ENCODE measurements around the gene MYBBP1A.
A peak's percentile ranks its signal among the peaks of the same experiment; 100 is the strongest.

Gene MYBBP1A

GRCh38 chr17:4557626-4558346, 2.6 kb upstream of the MYBBP1A start:
- no peak overlapping the region for H3K27ac Mint-ChIP-seq
- H3K36me3 Mint-ChIP-seq (ENCODE audit: insufficient read depth) = peaks cover 15% of the 10 kb centered on the region
- H3K4me1 Mint-ChIP-seq (ENCODE audit: low read depth in 2 of 2) = peaks cover 32 to 34% of the 10 kb centered on the region in 2 donors
- no peaks in the 10 kb centered on the region for H3K9me3 Mint-ChIP-seq
- H3K27me3 Mint-ChIP-seq = no peaks in the 10 kb centered on the region
- DNase-seq (no peak), ATAC-seq (replicated peaks) (no peak)
- peak overlapping the region in 1 of 2 donors; percentile 21 for H3K4me3 Mint-ChIP-seq

- no peak for DNase-seq
These were observed 1.8 kb upstream of the MYBBP1A start for GRCh38 chr17:4556996-4557395.

DNA sequence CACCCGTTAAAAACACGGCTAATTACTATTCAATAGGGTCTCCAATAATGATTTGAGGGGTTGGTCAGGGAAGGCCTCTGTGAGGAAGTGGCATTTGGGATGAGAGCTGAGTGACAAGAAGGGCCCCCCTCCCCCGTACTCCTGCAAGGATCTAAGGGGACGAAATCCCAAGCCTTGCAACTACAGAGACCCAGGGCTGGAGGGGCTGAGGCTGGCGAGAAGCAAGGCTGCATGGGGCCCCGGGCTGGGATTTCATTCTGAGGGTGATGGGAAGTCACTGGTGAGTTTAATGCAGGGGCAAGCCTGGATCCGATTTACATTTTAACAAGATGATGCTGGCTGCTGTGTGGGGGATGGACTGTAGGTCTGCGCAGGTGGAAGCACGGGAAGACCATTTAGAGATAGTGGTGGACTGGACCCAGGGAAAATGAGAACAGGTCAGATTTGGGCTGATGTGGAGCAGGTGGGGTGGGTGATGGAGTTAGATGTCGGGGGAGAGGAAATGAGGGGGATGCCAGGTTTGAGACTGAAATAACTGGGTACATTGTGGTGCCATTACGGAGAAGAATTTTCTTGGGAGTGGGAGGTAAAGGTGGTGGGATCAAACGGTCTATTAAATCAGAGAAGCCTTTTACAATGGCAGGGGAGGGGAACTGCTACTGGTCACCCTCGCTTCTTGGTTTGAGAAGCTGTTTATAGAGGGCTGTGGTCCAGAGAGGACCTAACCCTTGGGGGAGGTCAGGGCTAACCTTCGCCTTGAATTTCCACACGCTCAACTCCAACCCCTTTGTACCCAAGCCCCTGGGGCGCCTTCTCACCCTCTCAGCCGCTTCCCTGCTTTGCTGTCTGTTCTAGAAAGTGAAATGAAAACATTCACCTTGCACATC, 932 bp upstream of the MYBBP1A start:
- DNase-seq (no peak), ATAC-seq (replicated peaks) (no peak)
- Mint-ChIP-seq H3K27ac (peak overlapping the region; percentile 92 to 95), H3K9me3 (no peaks in the 10 kb centered on the region), H3K27me3 (no peaks in the 10 kb centered on the region), H3K36me3 (ENCODE audit: insufficient read depth) (peaks cover 27% of the 10 kb centered on the region), H3K4me3 (peak overlapping the region; percentile 90 to 96), H3K4me1 (ENCODE audit: low read depth in 2 of 2) (peaks cover 24 to 26% of the 10 kb centered on the region in 2 donors)

More at GRCh38 chr17:4556996-4557395, 1.8 kb upstream of the MYBBP1A start:
- Mint-ChIP-seq H3K27me3 (no peaks in the 10 kb centered on the region), H3K4me3 (peak overlapping the region in 1 of 2 donors; percentile 90), H3K4me1 (ENCODE audit: low read depth in 2 of 2) (peaks cover 26 to 27% of the 10 kb centered on the region in 2 donors), H3K27ac (no peak overlapping the region), H3K36me3 (ENCODE audit: insufficient read depth) (peaks cover 18% of the 10 kb centered on the region), H3K9me3 (no peaks in the 10 kb centered on the region)
- no peak for ATAC-seq (replicated peaks)

DNA sequence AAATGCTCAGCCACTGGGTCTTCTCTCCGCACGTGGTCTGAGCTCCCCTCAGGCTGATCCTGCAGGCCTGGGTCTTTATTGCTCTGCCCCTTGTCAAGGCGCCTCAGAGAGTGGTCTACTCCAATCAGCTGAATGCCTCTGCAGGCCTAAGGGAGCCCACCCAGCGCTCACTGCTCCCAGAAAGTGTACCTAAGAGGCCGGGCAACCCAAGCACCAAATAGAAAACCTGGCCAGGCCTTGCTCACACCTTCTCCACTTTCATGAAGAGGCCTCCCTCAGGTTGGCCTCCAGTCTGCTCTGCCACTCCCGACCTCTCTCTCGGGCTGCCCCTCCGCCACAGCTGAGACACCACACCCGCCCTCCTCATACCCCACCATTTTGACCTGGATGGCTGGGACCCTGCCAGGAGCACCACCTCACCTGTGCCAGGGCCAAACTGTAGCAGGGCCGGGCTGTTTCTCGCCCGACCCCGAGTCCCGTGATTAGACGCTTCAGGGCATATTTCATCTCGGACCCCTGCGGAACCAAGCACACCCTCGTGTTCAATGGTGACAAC, 665 bp downstream of the MYBBP1A start:
- Mint-ChIP-seq H3K9me3 (no peaks in the 10 kb centered on the region), H3K27me3 (no peaks in the 10 kb centered on the region), H3K36me3 (ENCODE audit: insufficient read depth) (peaks cover 40% of the 10 kb centered on the region), H3K27ac (peak overlapping the region; percentile 92 to 95), H3K4me3 (peak overlapping the region; percentile 90 to 96), H3K4me1 (ENCODE audit: low read depth in 2 of 2) (peaks cover 24 to 28% of the 10 kb centered on the region in 2 donors)
- no peak for DNase-seq
- no peak for ATAC-seq (replicated peaks)

DNA sequence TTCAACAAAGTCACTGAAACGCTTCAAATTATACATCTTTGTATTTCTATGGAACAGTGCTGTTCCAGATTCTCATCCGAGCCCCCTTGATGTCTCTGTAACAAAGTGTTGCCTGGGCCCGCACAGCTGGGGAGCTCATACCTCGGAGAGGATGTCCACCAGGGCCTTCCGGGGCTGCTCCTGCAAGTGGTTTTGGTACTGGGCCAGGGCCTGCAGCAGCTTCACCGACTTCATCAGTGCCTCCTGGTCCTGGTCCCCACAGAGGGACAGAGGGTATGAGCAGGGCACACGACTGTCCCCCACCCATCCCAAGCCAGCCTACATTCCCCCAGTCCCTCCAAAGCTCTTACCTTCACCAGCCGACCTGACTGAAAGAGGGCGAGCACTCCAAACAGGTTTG, 1.5 kb downstream of the MYBBP1A start:
- H3K4me3 Mint-ChIP-seq = peak overlapping the region; percentile 90 to 96
- no peaks in the 10 kb centered on the region for H3K9me3 Mint-ChIP-seq
- H3K4me1 Mint-ChIP-seq (ENCODE audit: low read depth in 2 of 2) = peaks cover 24 to 28% of the 10 kb centered on the region in 2 donors
- ATAC-seq (replicated peaks) = no peak
- no peaks in the 10 kb centered on the region for H3K27me3 Mint-ChIP-seq
- peak overlapping the region in 1 of 2 donors; percentile 56 for H3K27ac Mint-ChIP-seq
- DNase-seq = no peak
- peaks cover 43% of the 10 kb centered on the region for H3K36me3 Mint-ChIP-seq (ENCODE audit: insufficient read depth)

DNA sequence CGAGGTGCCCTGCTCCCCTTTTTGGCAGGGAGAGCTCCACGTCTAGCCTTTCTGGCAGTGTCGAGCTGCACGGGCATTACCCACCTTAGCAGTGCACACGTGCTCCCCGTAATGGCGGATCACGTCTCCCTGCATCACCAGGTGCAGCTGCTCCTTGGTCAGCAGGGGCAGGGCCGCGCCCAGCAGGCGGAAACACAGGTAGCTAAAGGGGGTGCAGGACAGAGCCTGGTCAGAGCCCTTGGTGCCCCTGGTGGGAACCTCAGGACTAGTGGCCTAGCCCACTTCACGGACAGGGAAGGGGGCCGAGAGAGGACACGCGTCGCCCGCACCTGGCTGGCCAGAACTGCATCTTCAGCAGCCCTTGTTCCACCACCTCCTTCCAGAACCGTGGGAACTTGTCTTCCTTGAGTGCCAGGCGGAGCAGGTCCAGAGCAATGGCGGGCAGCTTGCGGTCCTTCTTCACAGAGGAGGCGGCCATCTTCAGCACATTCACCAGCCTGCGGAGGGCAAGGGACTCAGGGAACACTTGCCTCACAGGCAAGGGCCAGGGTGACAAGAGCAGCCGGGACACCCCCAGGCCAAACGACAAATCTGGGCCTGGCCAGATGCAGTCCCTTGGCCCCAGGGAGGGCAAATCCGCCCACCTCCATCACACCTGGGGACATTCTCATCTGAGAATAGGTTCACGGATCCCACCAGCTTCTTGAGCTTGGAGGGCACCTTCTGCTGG, 3.2 kb downstream of the MYBBP1A start:
- Mint-ChIP-seq H3K27me3 (no peaks in the 10 kb centered on the region), H3K27ac (no peak overlapping the region), H3K4me3 (no peak overlapping the region), H3K4me1 (ENCODE audit: low read depth in 2 of 2) (peaks cover 24 to 27% of the 10 kb centered on the region in 2 donors), H3K36me3 (ENCODE audit: insufficient read depth) (peaks cover 50% of the 10 kb centered on the region), H3K9me3 (no peaks in the 10 kb centered on the region)
- no peak for ATAC-seq (replicated peaks)
- no peak for DNase-seq

GRCh38 chr17:4551141-4551540, 4.0 kb downstream of the MYBBP1A start:
- DNase-seq = no peak
- H3K36me3 Mint-ChIP-seq (ENCODE audit: insufficient read depth) = peaks cover 58% of the 10 kb centered on the region
- no peak for ATAC-seq (replicated peaks)

DNA sequence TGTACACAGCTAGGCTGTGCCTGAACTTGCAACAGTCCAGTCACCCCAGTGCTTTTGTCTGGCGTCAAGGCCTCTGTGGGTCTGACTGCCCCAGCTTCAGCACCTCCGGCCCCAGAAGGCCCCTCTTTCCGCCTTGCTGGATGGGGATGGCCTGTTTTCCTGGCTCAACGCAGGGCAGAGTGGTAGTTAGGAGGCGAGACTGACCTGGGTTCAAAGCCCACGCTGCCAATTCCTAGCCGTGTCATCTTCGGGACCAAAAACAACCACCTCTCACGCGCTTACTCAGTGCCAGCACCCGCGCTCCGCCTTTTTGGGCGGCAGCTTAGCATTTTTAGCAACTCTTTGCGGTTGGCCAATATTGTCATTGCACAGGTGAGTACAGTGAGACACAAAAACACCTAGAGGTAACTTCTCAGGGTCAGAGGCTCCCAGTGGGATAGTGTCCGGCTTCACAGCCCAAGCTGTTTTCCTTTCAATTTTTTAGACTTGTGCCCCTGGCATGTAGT, 4.6 kb downstream of the MYBBP1A start:
- ATAC-seq (replicated peaks) = no peak
- peaks cover 61% of the 10 kb centered on the region for H3K36me3 Mint-ChIP-seq (ENCODE audit: insufficient read depth)

More at GRCh38 chr17:4551141-4551540, 4.0 kb downstream of the MYBBP1A start:
- peaks cover 20 to 26% of the 10 kb centered on the region in 2 donors for H3K4me1 Mint-ChIP-seq (ENCODE audit: low read depth in 2 of 2)
- no peaks in the 10 kb centered on the region for H3K27me3 Mint-ChIP-seq
- no peaks in the 10 kb centered on the region for H3K9me3 Mint-ChIP-seq
- H3K27ac Mint-ChIP-seq = no peak overlapping the region
- no peak overlapping the region for H3K4me3 Mint-ChIP-seq

DNA sequence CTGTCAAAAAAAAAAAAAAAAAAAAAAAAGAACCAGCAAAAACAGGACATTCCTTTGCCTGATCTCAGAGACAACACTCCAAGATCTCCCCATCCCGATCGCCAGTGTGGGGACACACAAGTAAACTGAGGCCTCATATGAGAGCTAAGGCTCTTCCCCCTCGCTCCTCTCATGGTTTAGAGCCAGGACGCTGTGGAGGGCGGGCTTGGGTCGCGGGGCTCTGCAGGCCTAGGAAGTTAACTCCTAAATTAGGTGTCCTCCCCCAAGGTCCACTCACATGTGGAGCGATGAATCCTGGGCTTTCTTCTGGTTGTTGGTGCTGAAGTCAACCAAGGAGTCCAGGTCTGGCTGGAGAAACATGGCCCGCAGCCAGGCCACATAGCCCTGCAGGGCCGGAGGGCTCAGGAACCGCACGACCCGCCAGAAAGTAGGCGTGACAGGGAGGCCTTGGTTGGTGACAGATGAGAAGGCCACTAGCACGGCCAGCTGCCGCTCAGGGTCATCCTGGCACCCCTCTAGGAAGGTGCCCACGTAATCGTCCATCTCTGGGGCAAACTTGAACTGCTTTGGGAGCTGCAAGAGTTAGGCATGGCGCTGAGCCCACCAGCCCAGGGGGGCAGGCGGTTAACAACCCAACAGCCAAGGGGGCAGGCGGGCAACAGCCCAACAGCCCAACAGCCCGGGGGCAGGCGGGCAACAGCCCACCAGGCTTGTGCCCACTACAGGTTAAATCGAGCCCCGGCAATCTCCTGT, 5.2 kb downstream of the MYBBP1A start:
- Mint-ChIP-seq H3K4me3 (no peak overlapping the region), H3K27ac (no peak overlapping the region), H3K36me3 (ENCODE audit: insufficient read depth) (peaks cover 54% of the 10 kb centered on the region), H3K9me3 (no peaks in the 10 kb centered on the region), H3K4me1 (ENCODE audit: low read depth in 2 of 2) (peaks cover 12 to 14% of the 10 kb centered on the region in 2 donors), H3K27me3 (no peaks in the 10 kb centered on the region)
- DNase-seq (no peak), ATAC-seq (replicated peaks) (no peak)

More for the DNA sequence above, 4.6 kb downstream of the MYBBP1A start:
- H3K4me3 Mint-ChIP-seq = no peak overlapping the region
- no peak overlapping the region for H3K27ac Mint-ChIP-seq
- no peaks in the 10 kb centered on the region for H3K9me3 Mint-ChIP-seq
- H3K27me3 Mint-ChIP-seq = no peaks in the 10 kb centered on the region
- peaks cover 14 to 20% of the 10 kb centered on the region in 2 donors for H3K4me1 Mint-ChIP-seq (ENCODE audit: low read depth in 2 of 2)
- no peak for DNase-seq

GRCh38 chr17:4548721-4549531, 6.3 kb downstream of the MYBBP1A start:
- Mint-ChIP-seq H3K27me3 (no peaks in the 10 kb centered on the region), H3K9me3 (no peaks in the 10 kb centered on the region), H3K27ac (no peak overlapping the region), H3K4me3 (no peak overlapping the region), H3K4me1 (ENCODE audit: low read depth in 2 of 2) (peaks cover 4 to 6% of the 10 kb centered on the region in 2 donors), H3K36me3 (ENCODE audit: insufficient read depth) (peaks cover 49% of the 10 kb centered on the region)
- DNase-seq = no peak
- ATAC-seq (replicated peaks) = no peak

DNA sequence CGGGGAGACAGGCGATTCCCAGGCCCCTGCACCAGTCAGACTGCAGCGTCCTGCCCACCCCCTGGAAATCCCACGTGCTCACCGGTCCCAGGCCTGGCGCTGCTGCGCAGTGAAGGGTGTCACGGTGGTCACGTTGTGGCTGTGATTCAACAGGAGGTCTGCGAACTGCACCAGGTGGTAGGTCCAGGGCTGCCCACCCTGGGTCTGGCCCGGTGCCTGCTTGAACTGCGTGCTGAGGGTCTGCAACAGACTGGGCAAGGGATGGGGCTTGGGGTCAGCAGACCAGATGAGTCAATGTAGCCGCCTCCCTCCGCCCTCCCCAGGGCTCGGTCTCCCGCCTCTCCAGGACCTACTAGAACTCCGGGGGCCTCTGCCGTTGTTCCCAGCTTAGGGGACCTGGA, 7.1 kb downstream of the MYBBP1A start:
- H3K4me1 Mint-ChIP-seq (ENCODE audit: low read depth in 2 of 2) = peaks cover 0 to 2% of the 10 kb centered on the region in 2 donors
- H3K4me3 Mint-ChIP-seq = no peak overlapping the region
- H3K36me3 Mint-ChIP-seq (ENCODE audit: insufficient read depth) = peaks cover 52% of the 10 kb centered on the region
- ATAC-seq (replicated peaks) (no peak), DNase-seq (no peak)
- H3K27me3 Mint-ChIP-seq = no peaks in the 10 kb centered on the region
- H3K9me3 Mint-ChIP-seq = no peaks in the 10 kb centered on the region
- no peak overlapping the region for H3K27ac Mint-ChIP-seq
